Pancreas (tissue), 10 donors: ENCODE data around the gene DCC. TPM values are rescaled to one million over a fixed set of nuclear protein-coding genes. Genes with fewer than 3 reads are reported as not detected.
A peak's percentile ranks its signal among the peaks of the same experiment; 100 is the strongest.

Source experiments
- ATAC-seq, 4 donors: fragments of 200-7000 bp; cut with Tn5 transposase; one replicate each; pipeline versions ENCODE4 v1.8.0 to v1.9.1; 2020; ENCODE audit warnings: mild to moderate bottlenecking in 4 of 4, moderate library complexity in 4 of 4
- DNase-seq, 6 donors: peaks; one replicate each; pipeline ENCODE4 v3.0.0-alpha.2; 2020
- FAIRE-seq: peaks from 2 replicates; lab custom pipeline; 2012; peaks lifted over from hg19 to GRCh38; lab: Jason Lieb, UNC
- H3K27ac ChIP-seq, 4 donors: fragments of 200-600 bp; sonication (generic); 1 replicate in 3 of 4; 2 replicates in 1 of 4; pipeline versions ENCODE4 v1.5.0 to v1.8.0; 2020
- H3K27me3 ChIP-seq, 4 donors: fragments of 200-600 bp; one replicate each; pipeline ENCODE4 v1.8.0; 2021
- H3K36me3 ChIP-seq, 3 donors: fragments of 200-600 bp; sonication (generic) in 1 of 3; one replicate each; pipeline versions ENCODE4 v1.5.0 to v1.8.0; 2020 to 2021
- H3K4me1 ChIP-seq, 3 donors: fragments of 200-600 bp; one replicate each; pipeline ENCODE4 v1.8.0; 2021
- H3K4me3 ChIP-seq, 4 donors: fragments of 200-600 bp; sonication (generic) in 2 of 4; one replicate each; pipeline versions ENCODE4 v1.5.0 to v1.8.0; 2020 to 2021
- H3K9me3 ChIP-seq, 4 donors: fragments of 200-600 bp; one replicate each; pipeline ENCODE4 v1.8.0; 2021
- CTCF ChIP-seq, 4 donors: fragments of 200-600 bp; sonication (generic) in 3 of 4; IDR thresholded peaks; one replicate each; pipeline versions ENCODE4 v1.5.0 to v1.8.0; 2021; ENCODE audit warnings: antibody characterized with exemption in 4 of 4
- WGBS, 2 donors: extraction: QIAGEN DNeasy Blood & Tissue Kit; methylation state at CpG; one replicate each; pipeline ENCODE4 v1.1.7; 2013; 5-methylcytosine and 5-hydroxymethylcytosine counted together
- intact Hi-C, 3 donors: fragments of 100-400 bp; cut with DNase I; formaldehyde crosslinking; loops; one replicate each; pipeline versions ENCODE4 v1.11.1 to v1.14.2; 2022
- polyA plus RNA-seq, 2 donors: library from polyadenylated mRNA; stranded (reverse); fragments of 200-250 nt; gene quantifications; one replicate each; pipeline ENCODE4 v1.2.3, GENCODE V29; 2013
- total RNA-seq, 6 donors: library from RNA; stranded (reverse); fragmentation: NEBNext Ultra II Directional in 4 of 6; extraction: Animal tissue kit (Norgen Biotek cat#: 25700) in 4 of 6; gene quantifications; one replicate each; pipeline versions ENCODE4 v1.2.1 to v1.2.4, GENCODE V29; 2021 to 2023
- donor health status: healthy with polysubstance abuse.
- donor health status: DM: no; HTN: no; CAD: no; lungs with moderate emphysema.
- donor health status: DM: no; HTN: no; CAD: no.
- donor health status: control.
- donor health status: control.
- donor health status: Bipolar disorder and iron deficiency.
- donor health status: DM: yes; HTN: yes; CAD: no.
- donor health status: DM: no; HTN: no; CAD: no.
- donor health status: DM: no; HTN: no; CAD: no.
- donor health status: DM: yes; HTN: yes; CAD: no.

DCC gene
- total and polyA plus RNA-seq, 8 donors, result 0.18 to 0.44 (median 0.28) TPM; not detected in 1

GRCh38 chr18:52844323-52844722 is 504.3 kb downstream of the DCC start:
- no peaks in the 10 kb centered on the region for H3K9me3 ChIP-seq
- DNase-seq, result no peak
- H3K4me1 ChIP-seq, result no peaks in the 10 kb centered on the region
- no peaks in the 10 kb centered on the region for H3K36me3 ChIP-seq
- ATAC-seq, result no peak
- no peak overlapping the region for H3K27ac ChIP-seq
- FAIRE-seq, result no peak
- intact Hi-C loops, result no loop called here
- no peaks in the 10 kb centered on the region for H3K27me3 ChIP-seq
- H3K4me3 ChIP-seq, result no peak overlapping the region
- TF ChIP-seq CTCF (IDR thresholded peaks at IDR 0.05), result no peak

- intact Hi-C loops, result no loop called here
- FAIRE-seq (no peak), DNase-seq (no peak), ATAC-seq (no peak)
- H3K27ac ChIP-seq, result no peak overlapping the region
- no peaks in the 10 kb centered on the region for H3K4me1 ChIP-seq
- no peaks in the 10 kb centered on the region for H3K27me3 ChIP-seq
- 75 to 76% methylated on average over 2 of the region's 2 CpGs for WGBS, 2 donors
- no peak for TF ChIP-seq CTCF (IDR thresholded peaks at IDR 0.05)
- H3K36me3 ChIP-seq, result no peaks in the 10 kb centered on the region
- no peaks in the 10 kb centered on the region for H3K9me3 ChIP-seq
- H3K4me3 ChIP-seq, result no peak overlapping the region
Observed at GRCh38 chr18:52845036-52845435, 505.0 kb downstream of the DCC start.

- no peak for TF ChIP-seq CTCF (IDR thresholded peaks at IDR 0.05)
- DNase-seq (no peak), ATAC-seq (no peak), FAIRE-seq (no peak)
- no peaks in the 10 kb centered on the region for H3K9me3 ChIP-seq
- intact Hi-C loops, result no loop called here
- no peak overlapping the region for H3K27ac ChIP-seq
- no peaks in the 10 kb centered on the region for H3K4me1 ChIP-seq
- H3K36me3 ChIP-seq, result no peaks in the 10 kb centered on the region
- 56 to 70% methylated on average over 6 of the region's 6 CpGs for WGBS, 2 donors
- no peaks in the 10 kb centered on the region for H3K27me3 ChIP-seq
- no peak overlapping the region for H3K4me3 ChIP-seq
Observed at GRCh38 chr18:52850031-52850560, 510.1 kb downstream of the DCC start.

GRCh38 chr18:52861558-52861957 is 521.6 kb downstream of the DCC start:
- TF ChIP-seq CTCF (IDR thresholded peaks at IDR 0.05), result no peak
- Histone ChIP-seq H3K4me1 (no peaks in the 10 kb centered on the region), H3K4me3 (no peak overlapping the region), H3K9me3 (no peaks in the 10 kb centered on the region), H3K36me3 (no peaks in the 10 kb centered on the region), H3K27ac (no peak overlapping the region), H3K27me3 (no peaks in the 10 kb centered on the region)
- FAIRE-seq (no peak), ATAC-seq (no peak), DNase-seq (no peak)
- intact Hi-C loops, result no loop called here
- 82 to 87% methylated on average over 3 of the region's 3 CpGs for WGBS, 2 donors

- WGBS, 2 donors, result 85 to 91% methylated on average over 9 of the region's 9 CpGs
- Histone ChIP-seq H3K27ac (no peak overlapping the region), H3K36me3 (no peaks in the 10 kb centered on the region), H3K27me3 (no peaks in the 10 kb centered on the region), H3K4me1 (no peaks in the 10 kb centered on the region), H3K4me3 (no peak overlapping the region), H3K9me3 (no peaks in the 10 kb centered on the region)
- intact Hi-C loops, result no loop called here
- DNase-seq (peak in 1 of 6 donors; percentile 55), ATAC-seq (no peak), FAIRE-seq (no peak)
- no peak for TF ChIP-seq CTCF (IDR thresholded peaks at IDR 0.05)
Observed at GRCh38 chr18:52869349-52869923, 529.4 kb downstream of the DCC start.
